Right lobe of liver (tissue), 6 donors: ENCODE measurements around the gene CABP7. TPM values are rescaled to one million over a fixed set of nuclear protein-coding genes. Genes with fewer than 3 reads are reported as not detected.

Experiments used
- ATAC-seq, 4 donors: fragments of 200-7000 bp; cut with Tn5 transposase; one replicate each; pipeline ENCODE4 v1.9.1; 2020; ENCODE audit warnings: mild to moderate bottlenecking in 4 of 4, moderate library complexity in 4 of 4
- DNase-seq, 3 donors: peaks; one replicate each; pipeline ENCODE4 v3.0.0-alpha.2; 2020
- H3K27ac ChIP-seq, 3 donors: fragments of 200-600 bp; one replicate each; pipeline ENCODE4 v1.8.0; 2022
- H3K27me3 ChIP-seq, 2 donors: fragments of 200-600 bp; one replicate each; pipeline ENCODE4 v1.8.0; 2022
- H3K36me3 ChIP-seq, 4 donors: fragments of 200-600 bp; sonication (generic) in 1 of 4; one replicate each; pipeline versions ENCODE4 v1.5.1 to v1.8.0; 2017 to 2022; ENCODE audit warnings: control low read depth in 1 of 4
- H3K4me1 ChIP-seq, 4 donors: fragments of 200-600 bp; sonication (generic) in 1 of 4; one replicate each; pipeline versions ENCODE4 v1.5.1 to v1.8.0; 2017 to 2022; ENCODE audit warnings: control low read depth in 1 of 4
- H3K4me3 ChIP-seq, 3 donors: fragments of 200-600 bp; one replicate each; pipeline ENCODE4 v1.8.0; 2022
- H3K9me3 ChIP-seq, 4 donors: fragments of 200-600 bp; sonication (generic) in 1 of 4; one replicate each; pipeline versions ENCODE4 v1.5.1 to v1.8.0; 2017 to 2022; ENCODE audit warnings: control low read depth in 1 of 4
- CTCF ChIP-seq, 4 donors: fragments of 200-600 bp in 3 of 4; fragments of 450-650 bp in 1 of 4; IDR thresholded peaks; one replicate each; pipeline versions ENCODE4 v1.5.1 to v1.8.0; 2016 to 2022; ENCODE audit warnings: antibody characterized with exemption in 4 of 4, mild to moderate bottlenecking in 2 of 4
- POLR2A ChIP-seq: fragments of 450-650 bp; IDR thresholded peaks from one replicate; pipeline ENCODE4 v1.6.1; 2017; ENCODE audit warnings: antibody characterized with exemption, mild to moderate bottlenecking
- WGBS: methylation state at CpG from one replicate; pipeline ENCODE4 v1.1.6; 2018; ENCODE audit warnings: low coverage, low lambda C conversion rate; ENCODE audit not compliant: insufficient coverage; ENCODE audit errors: missing lambda C conversion rate; 5-methylcytosine and 5-hydroxymethylcytosine counted together
- intact Hi-C, 2 donors: fragments of 100-400 bp; cut with DNase I; formaldehyde crosslinking; loops; one replicate each; pipeline versions ENCODE4 v1.11.2 to v1.14.1; 2022
- total RNA-seq, 6 experiments: library from RNA; depleted of rRNA in 2 of 6; stranded (reverse); fragments of >200 nt in 2 of 6; fragmentation: NEBNext Ultra II Directional in 3 of 6; extraction: Animal tissue kit (Norgen Biotek cat#: 25700) in 3 of 6; gene quantifications; one replicate each; pipeline versions ENCODE4 v1.1.0 to v1.2.4, GENCODE V29; 2016 to 2023
- donor health status: DM: no; HTN: yes; CAD: no.
- donor health status: DM: no; HTN: no; CAD: no.
- donor health status: DM: no; HTN: no; CAD: no.
- donor health status: DM: no; HTN: yes; CAD: no.
- donor health status: DM: no; HTN: yes; CAD: no.

The CABP7 gene
- total RNA-seq, 6 experiments from 2014 or later, result not detected

GRCh38 chr22:29720811-29721323 lies 1.1 kb downstream of the CABP7 start:
- intact Hi-C loops, result loop anchor here in 1 of 2 donors (5.0 kb wide), 1 partner anchor 371 kb away; no protein-coding TSS in a partner anchor
- no peak for DNase-seq
- Histone ChIP-seq H3K4me3 (no peak overlapping the region), H3K36me3 (no peaks in the 10 kb centered on the region), H3K27me3 (no peaks in the 10 kb centered on the region), H3K4me1 (peaks cover 0 to 6% (median 0%) of the 10 kb centered on the region in 4 donors), H3K27ac (no peak overlapping the region), H3K9me3 (no peaks in the 10 kb centered on the region)
- 30% methylated on average over 2 of the region's 53 CpGs for WGBS
- no peak for TF ChIP-seq POLR2A
- no peak for TF ChIP-seq CTCF (IDR thresholded peaks at IDR 0.05)
- no peak for ATAC-seq

DNA sequence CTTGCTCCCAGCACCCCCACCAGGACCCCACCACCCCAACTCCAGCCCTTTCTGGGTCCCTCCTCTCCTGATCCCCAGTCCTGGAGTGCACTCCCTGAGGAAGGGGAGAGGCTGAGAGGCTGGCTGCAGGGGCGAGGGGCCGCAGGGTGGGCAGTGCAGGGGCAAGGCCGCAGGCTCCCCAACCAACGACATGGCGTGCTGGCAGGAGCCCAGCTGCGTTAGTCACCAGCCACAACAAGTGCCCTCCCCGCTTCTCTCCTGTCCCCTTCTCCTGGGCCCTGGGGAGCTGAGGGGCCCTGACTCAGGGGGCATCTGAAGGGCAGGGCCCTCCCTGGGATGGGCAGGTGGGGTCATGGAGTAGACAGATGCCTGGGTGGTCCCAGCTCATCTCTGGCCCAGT lies 2.3 kb downstream of the CABP7 start:
- H3K27ac ChIP-seq, result no peak overlapping the region
- H3K36me3 ChIP-seq, result no peaks in the 10 kb centered on the region
- peaks cover 0 to 6% (median 0%) of the 10 kb centered on the region in 4 donors for H3K4me1 ChIP-seq
- no peak for DNase-seq
- intact Hi-C loops, result loop anchor here in 1 of 2 donors (5.0 kb wide), 1 partner anchor 370 kb away; no protein-coding TSS in a partner anchor
- no CpG with 5 or more reads among the region's 7 CpGs for WGBS
- H3K4me3 ChIP-seq, result no peak overlapping the region
- H3K9me3 ChIP-seq, result no peaks in the 10 kb centered on the region
- no peaks in the 10 kb centered on the region for H3K27me3 ChIP-seq
- no peak for TF ChIP-seq POLR2A
- TF ChIP-seq CTCF (IDR thresholded peaks at IDR 0.05), result no peak
- no peak for ATAC-seq

DNA sequence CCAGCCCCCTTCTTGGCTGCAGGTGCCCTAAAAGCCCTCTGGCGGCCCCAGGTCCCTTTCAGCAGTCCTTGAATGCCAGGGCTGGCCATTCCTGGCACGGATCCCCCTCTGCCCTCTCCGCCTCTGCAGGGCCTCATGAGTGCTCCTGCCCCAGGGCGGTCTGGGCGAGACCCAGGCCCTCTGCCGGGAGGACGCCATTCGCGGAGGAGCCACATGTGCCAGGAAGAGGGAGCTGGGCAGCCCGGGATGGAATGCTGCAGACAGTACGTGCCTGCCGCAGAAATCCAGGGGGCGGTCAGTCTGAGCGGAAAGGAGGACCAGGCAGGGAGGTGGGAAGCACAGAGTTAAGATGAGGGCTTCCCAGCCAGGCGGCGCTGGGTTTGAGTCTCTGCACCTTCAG lies 2.8 kb downstream of the CABP7 start:
- Histone ChIP-seq H3K4me3 (no peak overlapping the region), H3K36me3 (no peaks in the 10 kb centered on the region), H3K4me1 (peaks cover 0 to 6% (median 0%) of the 10 kb centered on the region in 4 donors), H3K9me3 (no peaks in the 10 kb centered on the region), H3K27ac (no peak overlapping the region), H3K27me3 (no peaks in the 10 kb centered on the region)
- DNase-seq (no peak), ATAC-seq (no peak)
- WGBS, result 100% methylated on average over 6 of the region's 16 CpGs
- intact Hi-C loops, result loop anchor here in 1 of 2 donors (5.0 kb wide), 1 partner anchor 370 kb away; no protein-coding TSS in a partner anchor
- TF ChIP-seq POLR2A, result no peak

DNA sequence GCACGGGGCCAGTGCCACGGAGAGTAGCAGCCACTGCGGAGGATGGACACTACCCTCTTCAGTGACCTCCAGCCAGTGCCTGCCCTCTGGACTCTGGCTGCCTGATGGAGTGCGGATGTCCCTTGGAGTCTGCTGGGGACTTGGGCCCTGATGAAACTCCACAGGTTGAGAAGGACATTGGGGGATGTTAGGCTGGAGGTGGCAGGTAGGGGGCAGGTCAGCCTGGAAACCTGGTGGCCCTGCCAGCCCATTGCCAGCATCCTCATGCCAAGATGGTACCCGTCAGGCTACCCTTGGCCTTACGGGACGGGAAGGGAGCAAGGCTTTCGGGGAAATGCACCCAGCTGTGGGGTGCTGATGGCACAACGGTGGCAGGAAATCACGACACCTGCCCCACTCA lies 4.0 kb downstream of the CABP7 start:
- H3K9me3 ChIP-seq, result no peaks in the 10 kb centered on the region
- 67% methylated on average over 1 of the region's 10 CpGs for WGBS
- H3K27me3 ChIP-seq, result no peaks in the 10 kb centered on the region
- ATAC-seq, result peak in 1 of 4 donors; percentile 44
- TF ChIP-seq POLR2A, result no peak
- no peak for TF ChIP-seq CTCF (IDR thresholded peaks at IDR 0.05)
- intact Hi-C loops, result loop anchor here in 1 of 2 donors (5.0 kb wide), 1 partner anchor 369 kb away; no protein-coding TSS in a partner anchor
- no peaks in the 10 kb centered on the region for H3K36me3 ChIP-seq
- no peak for DNase-seq
- H3K4me1 ChIP-seq, result peaks cover 0 to 6% (median 0%) of the 10 kb centered on the region in 4 donors
- no peak overlapping the region for H3K4me3 ChIP-seq
- no peak overlapping the region for H3K27ac ChIP-seq

DNA sequence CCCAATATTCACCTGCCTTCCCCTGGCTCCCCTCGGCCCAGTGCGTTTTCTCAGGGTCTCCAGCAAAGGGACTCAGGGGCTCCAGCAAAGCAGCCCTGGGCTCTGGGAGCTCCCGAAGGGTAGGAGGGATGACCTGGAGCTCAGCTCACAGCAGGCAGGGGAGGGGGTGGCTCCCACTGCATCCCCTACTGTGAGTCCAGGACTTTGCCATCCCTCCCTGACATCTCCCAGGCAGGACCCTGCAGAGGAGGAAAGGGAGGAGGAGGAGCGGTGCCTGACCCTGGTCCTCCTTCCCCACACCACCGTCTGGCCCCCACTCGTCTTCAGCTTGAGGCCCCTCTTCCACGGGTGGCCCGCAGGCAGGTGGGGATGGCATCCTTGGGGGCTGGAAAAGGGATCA lies 5.0 kb downstream of the CABP7 start:
- WGBS, result 37% methylated on average over 8 of the region's 8 CpGs
- TF ChIP-seq POLR2A (no peak), CTCF (IDR thresholded peaks at IDR 0.05) (no peak)
- Histone ChIP-seq H3K4me3 (no peak overlapping the region), H3K4me1 (peaks cover 0 to 6% (median 0%) of the 10 kb centered on the region in 4 donors), H3K27me3 (no peaks in the 10 kb centered on the region), H3K27ac (no peak overlapping the region), H3K9me3 (no peaks in the 10 kb centered on the region), H3K36me3 (no peaks in the 10 kb centered on the region)
- DNase-seq (no peak), ATAC-seq (no peak)
- intact Hi-C loops, result loop anchor here in 1 of 2 donors (5.0 kb wide), 1 partner anchor 367 kb away; no protein-coding TSS in a partner anchor
